GM19452 (cell line): Measurements from ENCODE around the gene AMT.

Experiments used
- ATAC-seq: cut with Tn5 transposase; IDR thresholded peaks from one replicate; pipeline ENCODE4 v1.9.1; 2021; ENCODE audit not compliant: unreplicated experiment

The AMT gene

GRCh38 chr3:49422379-49423248 lies at the start of gene AMT:
AMT (minus strand) TSS chr3:49422473; CDS start chr3:49422450, 23 bp downstream.
- ATAC-seq: no peak

DNA sequence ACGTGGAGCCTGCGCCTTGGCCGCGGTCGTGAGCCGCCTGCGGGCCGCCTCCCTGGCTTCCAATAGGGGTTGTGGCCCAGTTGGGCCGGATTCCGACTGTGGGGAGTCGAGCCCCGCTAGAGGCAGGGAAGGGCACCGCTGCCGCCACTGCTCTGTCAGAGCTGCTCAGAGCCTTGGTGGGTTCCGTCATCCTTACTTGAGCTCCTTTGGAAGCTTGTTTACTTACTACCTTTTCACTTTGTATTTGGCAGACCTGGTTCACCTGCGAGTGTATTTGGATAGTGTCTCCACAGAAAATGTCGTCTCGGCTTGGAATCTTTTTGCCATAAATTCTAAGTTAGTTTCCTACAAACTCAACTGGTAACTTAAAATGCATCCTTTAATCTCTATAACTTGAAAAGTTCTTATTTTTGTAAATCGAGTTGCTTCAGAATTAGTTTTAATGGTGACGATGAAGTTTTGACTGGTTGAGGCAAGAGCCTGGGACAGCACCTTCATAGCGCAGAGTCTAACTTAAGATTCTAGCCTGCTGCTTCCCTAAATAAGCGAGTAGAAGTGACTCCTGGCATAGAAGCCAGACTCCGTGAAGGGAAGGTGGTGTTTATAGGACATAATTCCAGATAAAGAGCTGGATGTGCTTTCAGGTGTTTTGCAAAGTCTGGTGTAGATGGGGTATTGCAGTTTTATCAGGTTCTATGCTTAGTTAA lies 48.6 kb upstream of the AMT start:
- ATAC-seq: peak; percentile 26

GRCh38 chr3:49469936-49470713 lies 47.9 kb upstream of the AMT start, which contains the start of gene DAG1:
DAG1 (plus strand) TSS chr3:49470267; CDS start chr3:49510535, 40,268 bp downstream.
- ATAC-seq: peak; percentile 88

DNA sequence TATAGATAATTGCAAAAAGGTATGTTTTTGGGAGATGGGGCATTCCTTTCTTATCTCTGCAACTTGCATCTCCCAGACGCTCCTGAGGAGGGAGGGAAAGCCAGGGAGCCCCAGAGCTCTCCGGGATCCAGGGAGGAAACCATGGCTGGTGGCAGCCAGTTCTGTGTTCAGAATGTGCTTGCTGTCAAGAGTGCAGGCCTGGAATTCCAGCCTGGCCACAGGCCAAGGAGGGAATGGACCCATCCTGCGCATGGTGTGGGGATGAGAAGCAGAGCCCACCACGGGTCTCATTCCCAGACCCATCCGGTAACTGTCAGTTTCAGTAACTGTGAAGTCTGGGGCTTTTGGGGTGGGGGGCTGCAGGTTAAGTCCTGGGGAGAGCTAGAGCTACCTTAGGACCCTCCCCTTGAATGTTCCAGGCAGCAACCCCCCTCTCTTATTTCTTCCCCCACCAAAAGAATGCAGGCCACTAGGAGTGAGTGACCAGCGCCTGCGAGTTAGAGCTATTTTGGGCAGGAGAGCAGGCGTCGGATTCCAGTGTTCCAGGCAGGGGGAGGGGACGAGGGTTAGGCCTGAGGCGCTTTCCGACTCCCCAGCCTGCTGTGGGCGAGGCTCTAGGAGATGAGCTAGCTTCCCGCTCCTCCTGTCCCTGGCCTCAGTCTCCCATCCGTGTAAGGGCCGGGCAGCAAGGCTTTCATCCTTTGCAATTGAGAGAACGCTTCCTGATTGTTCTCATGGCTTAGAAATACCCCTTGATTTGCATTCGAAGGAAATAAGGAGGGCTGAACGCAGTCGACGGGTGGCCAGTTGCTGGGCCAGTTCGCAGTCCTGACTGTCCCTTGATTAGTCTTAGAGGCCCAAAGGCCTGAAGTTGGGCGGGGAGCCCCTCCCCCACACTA lies 47.0 kb upstream of the AMT start:
- no peak for ATAC-seq

- no peak for ATAC-seq
Observed at GRCh38 chr3:49466085-49466484, 43.8 kb upstream of the AMT start.

GRCh38 chr3:49465270-49466034 lies 43.2 kb upstream of the AMT start:
- ATAC-seq: no peak

DNA sequence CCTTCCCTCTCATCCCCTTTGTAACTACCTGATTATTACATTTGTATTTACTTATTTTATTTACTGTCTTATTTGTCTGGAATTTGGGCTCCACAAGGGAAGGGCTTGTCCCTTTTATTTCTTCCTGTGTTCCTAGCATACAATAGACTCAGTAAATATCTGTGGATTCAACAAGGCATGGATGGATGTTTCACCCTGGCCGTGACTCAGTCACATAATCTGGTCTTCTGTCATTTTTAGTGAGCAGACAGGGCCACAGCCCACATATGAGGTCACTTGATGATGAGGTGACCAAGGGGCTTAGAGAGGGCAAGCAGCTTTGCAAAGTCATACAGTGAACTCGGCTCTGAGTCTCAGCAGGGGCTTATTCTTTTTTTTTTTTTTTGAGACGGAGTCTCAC lies 39.9 kb upstream of the AMT start:
- ATAC-seq: no peak

DNA sequence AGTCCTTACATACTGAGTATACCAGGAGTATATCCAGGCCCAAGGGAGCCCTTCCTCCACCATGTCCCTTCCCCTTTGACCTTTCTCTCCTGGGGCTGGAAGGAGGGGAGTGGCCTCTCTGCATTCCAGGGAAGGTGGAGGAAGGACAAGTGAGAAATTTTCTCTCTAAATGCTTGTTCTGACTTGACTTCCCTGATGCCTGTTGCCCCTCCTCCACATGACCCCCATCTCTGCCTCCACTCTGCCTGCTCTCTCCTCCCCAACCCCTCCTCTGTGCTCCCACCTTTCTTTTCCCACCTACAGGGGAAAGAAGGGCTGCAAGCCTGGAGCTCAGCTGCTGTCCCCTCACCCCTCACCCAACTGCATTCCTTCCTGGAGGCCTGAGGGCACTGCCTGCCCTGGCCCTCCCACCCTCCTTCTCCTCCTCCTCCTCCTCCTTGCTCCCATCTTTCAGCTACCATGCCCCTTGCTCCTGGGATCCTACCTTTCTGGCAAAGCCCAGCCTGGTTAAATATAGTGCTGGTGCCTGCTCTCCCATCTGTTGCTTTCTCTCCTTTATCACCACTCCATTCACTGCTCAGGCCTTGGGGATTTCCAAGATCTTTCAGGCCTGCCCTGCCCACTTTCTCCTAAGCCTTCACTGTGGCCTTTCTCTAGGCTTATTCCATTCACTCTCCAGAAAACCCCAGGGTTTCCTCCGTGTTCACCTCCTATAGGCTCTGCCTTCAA lies 39.3 kb upstream of the AMT start:
- no peak for ATAC-seq

- ATAC-seq: no peak
Observed at GRCh38 chr3:49460956-49461355, 38.7 kb upstream of the AMT start.

GRCh38 chr3:49460188-49460890 lies 38.1 kb upstream of the AMT start:
- ATAC-seq: no peak

DNA sequence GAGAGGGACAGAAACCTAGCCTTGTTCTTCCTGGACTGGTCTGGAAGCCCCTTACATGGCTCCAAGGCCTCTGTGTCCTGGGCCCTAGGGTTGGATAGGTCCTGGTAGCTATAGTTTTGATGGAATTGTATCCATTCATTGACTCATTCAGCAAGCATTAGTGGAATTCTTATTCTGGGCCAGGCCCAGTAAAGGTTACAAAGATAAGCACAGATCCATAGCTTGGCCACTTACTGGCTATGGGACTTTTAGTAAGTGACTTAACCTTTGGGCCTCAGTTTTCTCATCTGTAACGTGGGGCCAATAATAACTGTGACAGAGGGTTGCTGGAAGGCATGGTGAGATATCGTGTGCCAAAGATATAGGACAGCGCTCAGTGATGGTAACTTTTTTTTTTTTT lies 34.2 kb upstream of the AMT start:
- no peak for ATAC-seq

DNA sequence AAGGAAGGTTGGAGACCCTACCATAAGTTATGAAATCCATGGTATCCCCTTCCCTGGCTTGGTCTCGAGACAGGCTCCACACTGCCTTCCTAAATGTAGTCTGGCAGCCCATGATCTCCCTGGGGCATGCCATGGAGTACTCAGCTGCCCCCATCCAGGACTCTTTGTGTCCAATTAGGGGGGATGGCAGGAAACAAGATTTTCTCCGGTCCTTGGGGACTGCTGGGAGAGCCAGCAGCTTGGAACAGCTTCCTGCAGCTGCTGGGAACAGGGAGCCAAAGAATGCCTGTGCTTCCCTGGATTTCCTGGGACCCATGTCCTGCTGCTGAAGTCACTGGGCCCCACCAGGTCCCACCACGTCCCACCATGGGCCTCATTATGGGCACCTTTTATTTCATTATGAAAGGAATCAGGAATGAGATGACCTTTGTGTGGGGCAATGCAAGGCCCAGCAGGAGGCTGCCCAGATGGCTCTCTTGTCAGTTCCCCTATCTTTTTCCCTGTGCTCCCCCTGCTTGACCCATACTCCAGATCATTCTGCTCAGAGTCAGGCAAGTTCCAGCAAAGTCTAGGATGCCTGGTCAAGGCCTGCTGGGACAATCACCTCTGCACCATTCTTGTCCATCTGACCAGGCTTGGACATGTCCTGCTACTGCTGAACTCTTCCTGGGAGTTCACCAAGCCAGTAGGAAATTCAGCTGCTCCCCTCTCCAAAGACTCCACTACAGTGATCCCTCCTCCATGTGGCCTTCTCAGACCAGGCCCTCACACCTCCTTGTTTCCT lies 32.8 kb upstream of the AMT start:
- no peak for ATAC-seq

DNA sequence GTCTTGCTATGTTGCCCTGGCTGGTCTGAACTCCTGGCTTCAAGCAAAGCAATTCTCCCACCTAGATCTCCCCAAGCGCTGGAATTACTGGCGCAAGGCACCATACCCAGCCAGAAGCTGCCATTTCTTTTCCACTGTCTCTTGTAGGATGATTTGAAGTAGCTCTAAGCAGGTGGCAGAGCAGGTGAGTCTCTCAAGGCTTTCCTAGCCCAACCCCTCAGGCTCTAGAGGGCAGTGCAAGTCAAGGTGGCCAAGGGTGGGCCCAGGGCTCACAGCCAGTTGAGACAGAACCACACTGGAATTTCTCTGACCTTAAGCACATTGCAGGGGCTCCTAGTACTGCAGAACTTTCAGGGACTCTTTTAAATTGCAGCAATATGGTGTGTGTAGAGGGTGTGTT lies 32.2 kb upstream of the AMT start:
- no peak for ATAC-seq

GRCh38 chr3:49453621-49454020 lies 31.3 kb upstream of the AMT start:
- no peak for ATAC-seq

- no peak for ATAC-seq
Observed at GRCh38 chr3:49445391-49445790, 23.1 kb upstream of the AMT start.

DNA sequence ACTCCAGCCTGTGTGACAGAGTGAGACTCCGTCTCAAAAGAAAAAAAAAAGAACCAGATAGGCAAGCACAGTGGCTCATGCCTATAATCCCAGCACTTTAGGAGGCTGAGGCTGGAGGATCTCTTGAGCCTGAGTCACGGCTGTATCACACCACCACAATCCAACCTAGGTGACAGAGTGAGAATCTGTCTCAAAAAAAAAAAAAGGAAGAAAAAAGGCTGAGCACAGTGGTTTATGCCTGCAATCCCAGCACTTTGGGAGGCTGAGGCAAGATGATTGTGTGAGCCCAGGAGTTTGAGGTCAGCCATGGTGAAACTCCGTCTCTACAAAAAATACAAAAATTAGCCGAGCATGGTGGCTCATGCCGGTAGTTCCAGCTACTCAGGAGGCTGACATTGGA lies 12.5 kb upstream of the AMT start:
- no peak for ATAC-seq

DNA sequence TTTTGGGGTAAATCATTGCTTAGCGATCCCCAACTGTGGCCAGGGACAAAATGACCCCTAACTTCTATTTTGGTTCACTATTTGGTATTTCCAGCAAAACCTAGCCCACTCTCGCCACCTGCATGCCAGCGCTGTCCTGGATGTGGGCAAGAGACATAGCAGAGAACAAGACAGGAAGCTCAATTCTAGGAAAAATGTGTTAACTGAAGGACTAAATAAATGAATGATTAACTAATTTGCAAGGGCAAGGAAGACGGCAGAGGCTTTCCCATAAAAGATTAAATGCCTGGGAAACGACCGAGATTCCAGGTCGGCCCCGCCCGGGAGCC lies 6.4 kb upstream of the AMT start:
- ATAC-seq: no peak

DNA sequence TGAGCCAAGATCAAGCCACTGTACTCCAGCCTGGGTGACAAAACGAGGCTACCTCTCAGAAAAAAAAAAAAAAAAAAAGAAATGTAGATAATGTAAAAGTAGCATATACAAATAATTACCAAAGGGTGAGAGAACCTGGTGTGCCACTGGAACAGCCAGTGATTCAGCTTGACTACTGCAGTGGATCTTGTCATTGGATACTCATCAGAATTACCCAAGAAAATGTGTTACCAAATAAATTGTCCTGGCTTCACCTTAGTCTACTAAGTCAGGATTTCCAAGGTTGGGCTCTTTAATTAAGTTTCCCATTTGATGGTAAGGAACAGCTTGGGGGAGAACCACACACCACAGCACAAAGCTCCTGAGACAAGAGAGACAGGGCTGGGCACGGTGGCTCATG lies 5.3 kb upstream of the AMT start:
- no peak for ATAC-seq
